Cardiac muscle cell (in vitro differentiated cells and primary cell): ENCODE data around the gene SLC7A14. TPM values are rescaled to one million over a fixed set of nuclear protein-coding genes. Genes with fewer than 3 reads are reported as not detected.

Experiments
- DNase-seq, 2 donors: peaks; one replicate each; pipeline versions ENCODE4 v3.0.0 to v3.0.0-alpha.2; 2010 to 2017; ENCODE audit warnings: low read depth in 1 of 2, low spot score in 1 of 2
- H3K27ac ChIP-seq: fragments of 200-600 bp; sonication (generic); 2 replicates; pipeline ENCODE4 v1.5.1; 2016
- H3K27me3 ChIP-seq: fragments of 200-600 bp; sonication (generic); 2 replicates; pipeline ENCODE4 v1.6.0; 2016; ENCODE audit warnings: control low read depth
- H3K36me3 ChIP-seq: fragments of 200-600 bp; sonication (generic); 2 replicates; pipeline ENCODE4 v1.5.1; 2016; ENCODE audit warnings: control low read depth
- H3K4me1 ChIP-seq: fragments of 200-600 bp; sonication (generic); 2 replicates; pipeline ENCODE4 v1.8.1; 2017; ENCODE audit warnings: low read depth, mild to moderate bottlenecking, mixed run types
- H3K4me3 ChIP-seq: fragments of 200-600 bp; sonication (generic); 2 replicates; pipeline ENCODE4 v1.5.1; 2016; ENCODE audit warnings: mild to moderate bottlenecking
- H3K9me3 ChIP-seq: fragments of 200-600 bp; sonication (generic); 2 replicates; pipeline ENCODE4 v1.5.1; 2017; ENCODE audit warnings: low read depth, mild to moderate bottlenecking, control low read depth
- polyA plus RNA-seq: library from polyadenylated mRNA; unstranded; fragments of >200 nt; fragmentation: Nextera tagmentation; extraction: Ambion mirVana; gene quantifications from 2 replicates; pipeline ENCODE4 v1.2.1, GENCODE V29; 2016
- total RNA-seq: library from RNA; depleted of rRNA; stranded (reverse); fragments of >200 nt; gene quantifications from 2 replicates; pipeline ENCODE4 v1.2.3, GENCODE V29; 2016
- TF ChIP-seq, protein P1 (sequence below): IDR thresholded peaks from 2 replicates; pipeline ENCODE4 v1.5.1; 2012; ENCODE audit warnings: low read depth, mild to moderate bottlenecking, low read length

The SLC7A14 gene
- total and polyA plus RNA-seq, 2 experiments from 2014 or later, result not detected

DNA sequence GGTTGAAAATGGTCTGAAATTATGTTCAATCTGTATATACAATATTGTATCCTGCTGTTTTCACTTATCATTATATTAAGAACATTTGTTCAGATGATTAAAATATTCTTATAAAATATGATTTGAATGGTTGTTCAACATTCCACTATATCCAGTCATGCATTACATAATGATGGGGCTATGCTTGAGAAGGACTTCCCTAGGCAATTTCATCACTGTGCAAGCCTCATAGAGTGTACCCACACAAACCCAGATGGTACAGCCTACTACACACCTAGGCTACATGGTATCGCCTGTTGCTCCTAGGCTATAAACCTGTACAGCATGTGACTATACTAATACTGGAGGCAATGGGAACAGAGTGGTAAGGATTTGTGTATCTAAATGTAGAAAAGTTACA, 30.5 kb downstream of the SLC7A14 start:
- Histone ChIP-seq H3K27me3 (no peaks in the 10 kb centered on the region), H3K4me3 (no peak overlapping the region), H3K36me3 (no peaks in the 10 kb centered on the region), H3K4me1 (no peaks in the 10 kb centered on the region), H3K9me3 (no peaks in the 10 kb centered on the region), H3K27ac (no peak overlapping the region)
- no peak for DNase-seq
- TF ChIP-seq, protein P1, sequence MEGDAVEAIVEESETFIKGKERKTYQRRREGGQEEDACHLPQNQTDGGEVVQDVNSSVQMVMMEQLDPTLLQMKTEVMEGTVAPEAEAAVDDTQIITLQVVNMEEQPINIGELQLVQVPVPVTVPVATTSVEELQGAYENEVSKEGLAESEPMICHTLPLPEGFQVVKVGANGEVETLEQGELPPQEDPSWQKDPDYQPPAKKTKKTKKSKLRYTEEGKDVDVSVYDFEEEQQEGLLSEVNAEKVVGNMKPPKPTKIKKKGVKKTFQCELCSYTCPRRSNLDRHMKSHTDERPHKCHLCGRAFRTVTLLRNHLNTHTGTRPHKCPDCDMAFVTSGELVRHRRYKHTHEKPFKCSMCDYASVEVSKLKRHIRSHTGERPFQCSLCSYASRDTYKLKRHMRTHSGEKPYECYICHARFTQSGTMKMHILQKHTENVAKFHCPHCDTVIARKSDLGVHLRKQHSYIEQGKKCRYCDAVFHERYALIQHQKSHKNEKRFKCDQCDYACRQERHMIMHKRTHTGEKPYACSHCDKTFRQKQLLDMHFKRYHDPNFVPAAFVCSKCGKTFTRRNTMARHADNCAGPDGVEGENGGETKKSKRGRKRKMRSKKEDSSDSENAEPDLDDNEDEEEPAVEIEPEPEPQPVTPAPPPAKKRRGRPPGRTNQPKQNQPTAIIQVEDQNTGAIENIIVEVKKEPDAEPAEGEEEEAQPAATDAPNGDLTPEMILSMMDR, result no peak

DNA sequence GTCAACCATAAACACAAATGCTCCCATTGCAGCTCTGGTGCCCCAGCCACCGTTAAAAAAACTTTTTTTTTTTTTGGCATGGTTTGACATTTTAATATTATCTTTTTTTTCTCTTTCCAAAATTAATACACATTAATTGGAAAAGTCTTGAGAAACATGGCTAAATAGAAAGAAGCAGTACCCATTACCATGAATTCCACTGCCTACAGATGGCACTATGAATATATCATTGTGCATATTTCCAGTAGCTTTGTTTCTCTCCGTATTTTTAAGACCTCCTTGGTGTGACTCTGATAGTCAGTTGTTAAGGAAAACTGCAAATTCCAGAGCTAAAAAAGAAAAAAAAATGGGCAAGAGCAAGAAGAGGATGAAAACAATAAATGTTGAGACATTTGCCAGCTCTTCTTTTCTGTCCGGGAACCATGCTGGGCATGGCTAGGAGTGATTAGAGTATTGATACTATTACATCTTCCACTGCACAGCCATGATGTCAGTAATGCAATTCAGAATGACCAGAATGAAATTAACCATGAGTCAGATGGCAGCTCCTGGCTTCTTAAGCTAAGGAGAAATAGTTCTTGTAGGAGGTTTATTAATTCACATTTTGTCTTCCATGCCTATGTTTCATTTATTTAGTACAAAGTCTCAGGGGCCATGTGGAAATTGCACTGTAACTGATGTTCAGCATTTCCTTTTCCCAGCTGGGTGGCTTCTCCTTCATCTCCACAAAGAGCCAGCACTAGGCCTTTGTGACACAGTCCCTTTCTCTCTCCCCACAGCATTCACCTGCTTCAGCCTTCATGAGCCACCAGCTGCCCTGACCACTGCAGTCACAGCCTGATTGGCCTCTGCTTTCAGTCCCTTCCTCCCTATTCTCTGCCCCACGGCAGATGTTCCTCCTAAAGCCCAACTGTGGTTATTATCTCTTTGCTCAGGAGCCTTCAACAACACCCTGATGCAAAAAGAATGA, 31.8 kb downstream of the SLC7A14 start:
- no peaks in the 10 kb centered on the region for H3K4me1 ChIP-seq
- H3K36me3 ChIP-seq, result no peaks in the 10 kb centered on the region
- no peaks in the 10 kb centered on the region for H3K27me3 ChIP-seq
- H3K27ac ChIP-seq, result no peak overlapping the region
- no peaks in the 10 kb centered on the region for H3K9me3 ChIP-seq
- TF ChIP-seq, protein P1, result peak; percentile 20
- peak in 1 of 2 donors; percentile 31 for DNase-seq
- no peak overlapping the region for H3K4me3 ChIP-seq

DNA sequence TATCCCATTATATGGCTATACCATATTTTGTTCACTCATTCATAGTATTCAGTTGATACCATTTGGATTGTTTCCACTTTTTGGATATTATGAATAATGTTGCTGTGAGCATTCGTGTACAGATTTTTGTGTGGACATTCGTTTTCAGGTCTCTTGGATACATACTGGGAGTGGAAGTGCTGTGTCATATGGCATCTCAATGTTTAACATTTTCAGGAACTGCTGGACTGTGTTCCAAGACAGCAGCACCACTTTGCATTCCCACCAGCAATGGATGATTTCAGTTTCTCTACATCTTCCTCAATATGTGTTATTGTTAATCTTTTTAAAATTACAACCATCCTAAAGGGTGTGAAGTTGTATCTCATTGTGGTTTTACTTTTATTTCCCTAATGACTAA, 34.6 kb downstream of the SLC7A14 start:
- Histone ChIP-seq H3K4me1 (no peaks in the 10 kb centered on the region), H3K27me3 (no peaks in the 10 kb centered on the region), H3K4me3 (no peak overlapping the region), H3K36me3 (no peaks in the 10 kb centered on the region), H3K27ac (no peak overlapping the region), H3K9me3 (no peaks in the 10 kb centered on the region)
- no peak for DNase-seq
- TF ChIP-seq, protein P1, result no peak

DNA sequence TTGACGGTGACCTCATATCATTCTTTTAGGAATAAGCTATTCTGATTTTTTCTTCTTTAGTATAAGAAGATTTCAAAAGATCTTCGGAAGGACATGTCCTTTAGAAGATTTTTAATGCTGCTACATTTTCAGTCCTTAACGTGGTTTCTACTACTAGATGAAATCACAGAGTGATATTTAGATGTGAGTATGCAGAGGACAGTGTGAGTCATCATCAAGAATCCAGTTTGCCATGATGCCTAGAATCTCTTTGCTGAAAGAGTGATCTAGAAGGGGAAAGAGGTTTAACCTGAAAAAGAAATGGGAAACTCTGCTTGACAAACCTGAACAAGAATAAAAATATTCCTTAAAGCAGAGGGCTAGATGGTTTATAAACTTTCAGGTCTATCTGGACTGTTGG, 43.2 kb downstream of the SLC7A14 start:
- no peaks in the 10 kb centered on the region for H3K36me3 ChIP-seq
- H3K27me3 ChIP-seq, result no peaks in the 10 kb centered on the region
- TF ChIP-seq, protein P1, result no peak

DNA sequence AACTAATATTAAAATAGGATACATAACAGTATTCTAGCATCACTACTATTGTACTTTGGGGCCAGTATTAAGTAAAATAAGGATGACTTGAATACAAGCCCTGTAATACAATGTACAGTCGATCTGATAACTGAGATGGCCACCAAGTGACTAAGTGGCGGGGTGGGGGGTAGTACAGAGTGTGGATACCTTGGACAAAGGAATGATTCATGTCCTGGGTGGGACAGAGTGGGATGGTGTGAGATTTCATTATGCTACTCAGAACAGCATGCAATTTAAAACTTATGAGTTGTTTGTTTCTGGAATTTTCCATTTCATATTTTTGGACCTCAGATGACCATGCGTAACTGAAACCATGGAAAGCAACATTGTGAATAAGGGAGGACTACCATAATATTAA, 46.0 kb downstream of the SLC7A14 start:
- no peak overlapping the region for H3K4me3 ChIP-seq
- peaks cover 4% of the 10 kb centered on the region for H3K27me3 ChIP-seq
- DNase-seq, result no peak

More for the DNA sequence above, 43.2 kb downstream of the SLC7A14 start:
- Histone ChIP-seq H3K9me3 (no peaks in the 10 kb centered on the region), H3K4me3 (no peak overlapping the region), H3K27ac (no peak overlapping the region), H3K4me1 (no peaks in the 10 kb centered on the region)
- DNase-seq, result no peak

More for the DNA sequence above, 46.0 kb downstream of the SLC7A14 start:
- Histone ChIP-seq H3K9me3 (no peaks in the 10 kb centered on the region), H3K27ac (no peak overlapping the region), H3K36me3 (no peaks in the 10 kb centered on the region), H3K4me1 (no peaks in the 10 kb centered on the region)
- TF ChIP-seq, protein P1, result no peak
